GM23248 (cell line): Measurements from ENCODE around the gene CAMK2B.

ENCODE experiments used
- EZH2 ChIP-seq: fragments of 200-600 bp; sonication (generic); IDR thresholded peaks from 2 replicates; pipeline ENCODE4 v1.6.1; 2018; ENCODE audit warnings: antibody characterized with exemption, mild to moderate bottlenecking; ENCODE audit not compliant: insufficient read depth, poor library complexity, severe bottlenecking
- EZH2phosphoT487 ChIP-seq: fragments of 200-600 bp; sonication (generic); IDR thresholded peaks from 2 replicates; pipeline ENCODE4 v1.6.1; 2018; ENCODE audit warnings: antibody characterized with exemption, moderate library complexity, mild to moderate bottlenecking, low read depth; ENCODE audit not compliant: insufficient read depth

DNA sequence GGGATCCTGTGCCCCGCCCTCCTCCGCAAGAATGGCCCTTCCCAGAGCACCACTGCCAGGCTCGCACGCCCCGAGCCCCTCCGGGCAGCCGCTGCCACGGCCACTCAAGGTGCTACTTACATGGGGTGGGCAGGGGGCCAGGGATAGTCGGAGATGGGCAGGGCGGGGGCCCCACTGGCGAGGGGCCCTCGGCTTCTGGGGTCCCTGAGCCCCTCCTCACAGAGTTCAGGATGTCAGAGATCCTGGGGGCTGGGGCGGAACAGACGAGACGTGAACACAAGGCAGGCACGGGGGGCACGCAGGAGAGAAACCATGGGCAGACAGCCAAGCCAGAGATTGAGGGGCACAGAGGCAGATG lies 99.0 kb downstream of the CAMK2B start:
- TF ChIP-seq EZH2, result no peak
- no peak for TF ChIP-seq EZH2phosphoT487
